Measurements from ENCODE around the gene LONRF2. TPM values are rescaled to one million over a fixed set of nuclear protein-coding genes. Genes with fewer than 3 reads are reported as not detected.
A peak's percentile ranks its signal among the peaks of the same experiment; 100 is the strongest.

Gene LONRF2
- total RNA-seq, 4 donors from 2014 or later, result 2.3 to 4.8 (median 2.6) TPM

DNA sequence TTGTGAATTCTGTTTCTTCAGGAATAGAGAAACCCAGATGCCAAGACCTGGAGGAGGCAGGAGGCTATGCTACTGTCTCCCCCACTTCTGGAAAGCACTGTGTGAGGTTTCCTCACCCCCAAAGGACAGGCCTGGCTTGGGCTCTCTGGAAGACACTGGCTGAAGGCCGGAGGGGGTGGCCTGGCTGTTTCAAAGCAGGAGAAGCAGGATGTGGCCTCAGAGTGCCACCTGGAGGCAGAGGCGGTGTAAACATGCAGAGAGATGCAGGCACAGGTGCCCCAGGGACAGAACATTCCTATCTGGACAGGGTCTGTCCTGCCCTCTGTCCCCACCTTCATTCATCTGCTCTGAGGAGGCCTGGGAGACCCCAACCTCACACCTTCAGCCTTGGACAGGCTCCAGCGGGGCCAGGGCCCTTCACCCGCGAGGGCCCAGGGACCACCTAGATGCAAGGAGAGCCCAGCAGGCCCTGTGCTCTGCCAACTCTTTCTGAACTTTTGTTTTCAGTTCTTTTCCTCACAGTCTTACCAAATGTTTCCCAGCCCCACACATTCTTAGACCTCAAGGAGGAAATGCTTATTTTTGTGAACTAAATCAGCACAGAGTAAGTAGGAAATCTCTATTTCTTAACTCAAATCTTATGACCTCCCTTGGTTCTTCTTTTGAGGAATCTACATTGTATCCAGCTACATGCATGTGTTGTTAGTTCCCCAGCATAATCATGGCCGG is 79.2 kb downstream of the LONRF2 start:
- Histone ChIP-seq H3K27me3 (no peaks in the 10 kb centered on the region), H3K4me3 (no peak overlapping the region), H3K4me1 (peaks cover 0 to 3% (median 0%) of the 10 kb centered on the region in 4 donors), H3K36me3 (no peaks in the 10 kb centered on the region), H3K27ac (no peak overlapping the region), H3K9me3 (no peaks in the 10 kb centered on the region)
- in situ Hi-C loops (cut with MboI; ENCODE audit: low pct_ligation_motif_present in 1 of 4, low pct_unique_long_range_greater_than_20kb in 1 of 4, low sequenced_read_pairs in 3 of 4), result loop anchor here in 2 of 4 donors (10.0 to 25.0 kb wide), 2 partner anchors 431 to 688 kb away; no protein-coding TSS in a partner anchor
- DNase-seq, result peak; percentile 61
- WGBS, 2 donors (ENCODE audit: low coverage in 1 of 2), result 49% methylated on average over 6 of the region's 6 CpGs; no CpG with 5 or more reads in 1 of the 2 donors
- intact Hi-C loops (cut with DNase I; ENCODE audit: low total_unique reads), result loop anchor here (5.0 kb wide), 1 partner anchor 686 kb away; no protein-coding TSS in a partner anchor
- TF ChIP-seq, protein P1, sequence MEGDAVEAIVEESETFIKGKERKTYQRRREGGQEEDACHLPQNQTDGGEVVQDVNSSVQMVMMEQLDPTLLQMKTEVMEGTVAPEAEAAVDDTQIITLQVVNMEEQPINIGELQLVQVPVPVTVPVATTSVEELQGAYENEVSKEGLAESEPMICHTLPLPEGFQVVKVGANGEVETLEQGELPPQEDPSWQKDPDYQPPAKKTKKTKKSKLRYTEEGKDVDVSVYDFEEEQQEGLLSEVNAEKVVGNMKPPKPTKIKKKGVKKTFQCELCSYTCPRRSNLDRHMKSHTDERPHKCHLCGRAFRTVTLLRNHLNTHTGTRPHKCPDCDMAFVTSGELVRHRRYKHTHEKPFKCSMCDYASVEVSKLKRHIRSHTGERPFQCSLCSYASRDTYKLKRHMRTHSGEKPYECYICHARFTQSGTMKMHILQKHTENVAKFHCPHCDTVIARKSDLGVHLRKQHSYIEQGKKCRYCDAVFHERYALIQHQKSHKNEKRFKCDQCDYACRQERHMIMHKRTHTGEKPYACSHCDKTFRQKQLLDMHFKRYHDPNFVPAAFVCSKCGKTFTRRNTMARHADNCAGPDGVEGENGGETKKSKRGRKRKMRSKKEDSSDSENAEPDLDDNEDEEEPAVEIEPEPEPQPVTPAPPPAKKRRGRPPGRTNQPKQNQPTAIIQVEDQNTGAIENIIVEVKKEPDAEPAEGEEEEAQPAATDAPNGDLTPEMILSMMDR (IDR thresholded peaks at IDR 0.05), result peak; percentile 56 to 67 (median 59)
- TF ChIP-seq POLR2AphosphoS5 (IDR thresholded peaks at IDR 0.05), result no peak

DNA sequence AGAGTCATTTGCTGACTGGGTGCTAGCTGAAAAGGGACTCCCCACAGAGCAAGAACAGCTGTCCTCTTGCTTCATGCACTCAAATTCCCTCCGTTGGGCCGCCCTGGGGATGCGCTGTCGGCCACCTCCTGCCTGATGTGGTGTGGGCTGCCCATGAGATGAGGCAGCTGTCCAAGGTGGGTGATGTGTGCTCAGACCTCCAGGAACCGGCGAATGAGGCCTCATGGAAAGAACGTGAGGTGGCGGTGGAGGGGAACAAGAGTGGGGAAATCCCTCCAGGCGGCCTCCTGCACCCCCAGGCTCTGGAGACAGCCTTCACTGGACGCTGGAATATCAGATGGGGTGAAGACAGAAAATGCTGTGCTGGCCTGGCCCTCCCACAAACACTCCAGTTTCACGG is 79.8 kb downstream of the LONRF2 start:
- H3K4me1 ChIP-seq, result peaks cover 0 to 3% (median 0%) of the 10 kb centered on the region in 4 donors
- no peak for DNase-seq
- intact Hi-C loops (cut with DNase I; ENCODE audit: low total_unique reads), result loop anchor here (5.0 kb wide), 1 partner anchor 685 kb away; no protein-coding TSS in a partner anchor
- H3K36me3 ChIP-seq, result no peaks in the 10 kb centered on the region
- in situ Hi-C loops (cut with MboI; ENCODE audit: low pct_ligation_motif_present in 1 of 4, low pct_unique_long_range_greater_than_20kb in 1 of 4, low sequenced_read_pairs in 3 of 4), result loop anchor here in 2 of 4 donors (10.0 to 25.0 kb wide), 2 partner anchors 430 to 688 kb away; no protein-coding TSS in a partner anchor
- H3K27me3 ChIP-seq, result no peaks in the 10 kb centered on the region
- H3K4me3 ChIP-seq, result no peak overlapping the region
- TF ChIP-seq POLR2A (IDR thresholded peaks at IDR 0.05) (no peak), POLR2AphosphoS5 (IDR thresholded peaks at IDR 0.05) (no peak), EP300 (IDR thresholded peaks at IDR 0.05; ENCODE audit: low read depth) (no peak)
- TF ChIP-seq, protein P1 (IDR thresholded peaks at IDR 0.05), result no peak
- no peaks in the 10 kb centered on the region for H3K9me3 ChIP-seq
- H3K27ac ChIP-seq, result no peak overlapping the region
- WGBS, 2 donors (ENCODE audit: low coverage in 1 of 2), result 40 to 71% methylated on average over 1 to 11 of the region's 11 CpGs

DNA sequence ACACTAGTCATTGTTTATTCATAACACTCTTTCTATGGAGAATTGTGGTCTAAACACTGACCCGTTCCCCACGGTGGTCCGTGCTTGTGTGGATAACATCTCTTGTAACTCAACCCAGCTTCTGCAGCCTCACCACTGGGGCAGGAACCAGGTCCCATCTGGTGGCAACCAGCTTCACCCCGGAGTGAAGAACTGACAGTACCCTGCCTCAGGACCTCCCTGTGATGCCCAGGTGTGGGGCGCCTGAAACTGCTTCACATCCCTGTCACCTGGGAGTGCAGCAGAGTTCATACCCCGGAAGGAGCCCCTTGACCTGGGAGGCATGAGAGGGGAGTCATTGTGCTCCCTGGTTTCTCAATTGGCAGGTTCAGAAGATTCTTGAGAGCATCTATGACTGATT is 81.1 kb downstream of the LONRF2 start:
- no peak overlapping the region for H3K27ac ChIP-seq
- DNase-seq, result no peak
- H3K36me3 ChIP-seq, result no peaks in the 10 kb centered on the region
- H3K9me3 ChIP-seq, result no peaks in the 10 kb centered on the region
- H3K4me1 ChIP-seq, result peaks cover 0 to 3% (median 0%) of the 10 kb centered on the region in 4 donors
- H3K4me3 ChIP-seq, result no peak overlapping the region
- in situ Hi-C loops (cut with MboI; ENCODE audit: low pct_ligation_motif_present in 1 of 4, low pct_unique_long_range_greater_than_20kb in 1 of 4, low sequenced_read_pairs in 3 of 4) (loop anchor here in 2 of 4 donors (10.0 to 25.0 kb wide), 2 partner anchors 429 to 686 kb away; no protein-coding TSS in a partner anchor), intact Hi-C loops (cut with DNase I; ENCODE audit: low total_unique reads) (loop anchor here (5.0 kb wide), 1 partner anchor 684 kb away; no protein-coding TSS in a partner anchor)
- TF ChIP-seq EP300 (IDR thresholded peaks at IDR 0.05; ENCODE audit: low read depth) (no peak), POLR2A (IDR thresholded peaks at IDR 0.05) (no peak), POLR2AphosphoS5 (IDR thresholded peaks at IDR 0.05) (no peak)
- TF ChIP-seq, protein P1 (IDR thresholded peaks at IDR 0.05), result no peak
- WGBS, 2 donors (ENCODE audit: low coverage in 1 of 2), result 84% methylated on average over 6 of the region's 6 CpGs; no CpG with 5 or more reads in 1 of the 2 donors
- H3K27me3 ChIP-seq, result no peaks in the 10 kb centered on the region

DNA sequence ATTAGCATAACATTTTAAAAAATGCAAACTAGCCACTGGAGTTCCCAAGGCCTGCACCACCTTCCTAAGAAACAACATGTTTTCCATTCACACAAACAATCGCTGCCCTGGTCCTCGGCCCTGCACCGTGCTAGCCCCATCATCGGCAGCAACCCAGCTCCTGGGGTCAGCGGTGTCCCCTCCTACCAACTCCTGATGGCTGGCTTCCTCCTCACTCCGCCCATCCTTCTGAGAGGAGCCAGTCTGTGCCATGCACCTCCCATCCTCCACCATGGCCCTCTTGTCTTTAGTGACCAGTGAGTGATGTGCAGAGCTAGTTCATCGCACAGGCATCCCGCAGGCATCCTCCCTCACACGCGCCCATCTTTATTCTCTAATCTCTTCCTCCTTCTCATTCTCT is 81.9 kb downstream of the LONRF2 start:
- TF ChIP-seq POLR2A (IDR thresholded peaks at IDR 0.05), result no peak
- TF ChIP-seq, protein P1 (IDR thresholded peaks at IDR 0.05), result no peak
- TF ChIP-seq POLR2AphosphoS5 (IDR thresholded peaks at IDR 0.05), result no peak
- no peak for TF ChIP-seq EP300 (IDR thresholded peaks at IDR 0.05; ENCODE audit: low read depth)
- DNase-seq, result no peak
- Histone ChIP-seq H3K36me3 (no peaks in the 10 kb centered on the region), H3K4me1 (peaks cover 0 to 3% (median 0%) of the 10 kb centered on the region in 4 donors), H3K27ac (no peak overlapping the region), H3K27me3 (no peaks in the 10 kb centered on the region), H3K4me3 (no peak overlapping the region), H3K9me3 (no peaks in the 10 kb centered on the region)
- intact Hi-C loops (cut with DNase I; ENCODE audit: low total_unique reads), result loop anchor here (5.0 kb wide), 1 partner anchor 683 kb away; no protein-coding TSS in a partner anchor
- WGBS, 2 donors (ENCODE audit: low coverage in 1 of 2), result 95 to 100% methylated on average over 4 to 10 of the region's 10 CpGs
- in situ Hi-C loops (cut with MboI; ENCODE audit: low pct_ligation_motif_present in 1 of 4, low pct_unique_long_range_greater_than_20kb in 1 of 4, low sequenced_read_pairs in 3 of 4), result loop anchor here in 2 of 4 donors (10.0 to 25.0 kb wide), 2 partner anchors 428 to 686 kb away; no protein-coding TSS in a partner anchor

Data from transverse colon (tissue), 4 donors.